KMS-11 (cell line): ENCODE data around the gene KLK15.

Experiments used
- H2AFZ ChIP-seq: fragments of 200-600 bp; sonication (generic); 2 replicates; pipeline ENCODE4 v1.6.1; 2016; ENCODE audit warnings: antibody characterized with exemption, mixed run types, low read depth
- H3K27ac ChIP-seq: fragments of 200-600 bp; sonication (generic); 2 replicates; pipeline ENCODE4 v1.6.1; 2016; ENCODE audit warnings: mild to moderate bottlenecking, mixed run types
- H3K27me3 ChIP-seq: fragments of 200-600 bp; sonication (generic); 2 replicates; pipeline ENCODE4 v1.6.1; 2017; ENCODE audit warnings: mild to moderate bottlenecking, low read depth, mixed run types, moderate library complexity; ENCODE audit not compliant: insufficient read depth
- H3K36me3 ChIP-seq: fragments of 200-600 bp; sonication (generic); 2 replicates; pipeline ENCODE4 v1.6.1; 2017; ENCODE audit warnings: mild to moderate bottlenecking, mixed run types; ENCODE audit not compliant: insufficient read depth
- H3K4me1 ChIP-seq: fragments of 200-600 bp; sonication (generic); 2 replicates; pipeline ENCODE4 v1.6.1; 2016; ENCODE audit warnings: mild to moderate bottlenecking, low read depth, mixed run types; ENCODE audit not compliant: poor library complexity, severe bottlenecking
- H3K4me2 ChIP-seq: fragments of 200-600 bp; sonication (generic); 2 replicates; pipeline ENCODE4 v1.7.0; 2016; ENCODE audit warnings: mild to moderate bottlenecking, mixed run types
- H3K4me3 ChIP-seq: fragments of 200-600 bp; sonication (generic); IDR thresholded peaks from 2 replicates; pipeline ENCODE4 v1.6.1; 2017; ENCODE audit warnings: low read depth, low read length, mixed read lengths; ENCODE audit not compliant: insufficient read depth
- H3K79me2 ChIP-seq: fragments of 200-600 bp; sonication (generic); 2 replicates; pipeline ENCODE4 v1.6.1; 2016; ENCODE audit warnings: low read depth, mixed run types; ENCODE audit not compliant: insufficient read depth
- H3K9ac ChIP-seq: fragments of 200-600 bp; sonication (generic); 2 replicates; pipeline ENCODE4 v1.6.1; 2016; ENCODE audit warnings: mild to moderate bottlenecking, mixed run types
- H4K20me1 ChIP-seq: fragments of 200-600 bp; sonication (generic); 2 replicates; pipeline ENCODE4 v1.6.1; 2016; ENCODE audit warnings: mild to moderate bottlenecking, mixed run types; ENCODE audit not compliant: insufficient read depth
- TF ChIP-seq, protein P1 (sequence below): fragments of 200-600 bp; sonication (generic); conservative IDR thresholded peaks from 2 replicates; pipeline ENCODE4 v1.6.1; 2017; ENCODE audit warnings: low read depth, mild to moderate bottlenecking, antibody characterized with exemption, low read length, moderate library complexity, mixed read lengths

KLK15 gene

DNA sequence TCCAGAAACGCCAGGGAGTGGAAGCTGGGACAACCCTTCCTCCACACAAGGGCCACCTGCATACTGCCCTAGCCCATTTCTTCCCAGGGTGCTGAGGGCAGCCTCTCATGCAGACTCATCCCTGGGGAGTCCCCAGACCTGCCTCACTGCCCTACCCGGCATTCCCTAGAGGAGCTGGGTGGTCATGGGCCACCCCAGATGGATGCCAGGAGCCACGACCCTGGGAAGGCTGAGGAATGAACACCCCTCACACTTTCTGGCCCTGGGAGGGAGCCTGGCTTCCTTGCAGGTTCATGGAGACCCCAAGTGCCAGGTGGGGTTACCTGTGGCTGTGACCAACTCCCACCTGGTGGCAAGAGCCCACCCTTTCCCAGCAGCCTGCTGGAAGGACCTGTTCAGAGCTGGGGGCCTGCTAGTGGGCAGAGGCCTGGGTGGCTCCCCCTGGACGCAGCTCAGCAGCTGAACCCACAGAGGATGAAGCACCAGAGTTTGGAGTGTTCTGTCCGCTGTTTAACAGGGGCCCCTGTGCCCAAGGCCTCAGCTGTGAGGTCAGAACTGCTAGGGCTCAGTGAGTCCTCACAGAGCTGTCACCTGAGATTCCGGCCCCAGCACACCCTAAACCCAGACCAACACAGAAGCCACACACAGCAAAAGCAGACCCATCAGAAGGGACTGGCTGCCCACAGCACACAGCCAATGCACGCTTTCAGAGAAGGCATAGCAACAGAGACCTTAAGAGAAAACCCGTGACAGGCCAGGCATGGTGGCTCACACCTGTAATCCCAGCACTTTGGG, 36.5 kb downstream of the KLK15 start:
- H3K27ac ChIP-seq: no peak overlapping the region; the same call in 1 of the 2 replicates
- H3K4me3 ChIP-seq: no peak overlapping the region
- H3K4me1 ChIP-seq: peaks cover 55% of the 10 kb centered on the region
- H3K4me2 ChIP-seq: no peak overlapping the region
- H4K20me1 ChIP-seq: peaks cover 11% of the 10 kb centered on the region; the same call in 1 of the 2 replicates
- H3K36me3 ChIP-seq: peaks cover 10% of the 10 kb centered on the region; the same call in 1 of the 2 replicates
- TF ChIP-seq, protein P1, sequence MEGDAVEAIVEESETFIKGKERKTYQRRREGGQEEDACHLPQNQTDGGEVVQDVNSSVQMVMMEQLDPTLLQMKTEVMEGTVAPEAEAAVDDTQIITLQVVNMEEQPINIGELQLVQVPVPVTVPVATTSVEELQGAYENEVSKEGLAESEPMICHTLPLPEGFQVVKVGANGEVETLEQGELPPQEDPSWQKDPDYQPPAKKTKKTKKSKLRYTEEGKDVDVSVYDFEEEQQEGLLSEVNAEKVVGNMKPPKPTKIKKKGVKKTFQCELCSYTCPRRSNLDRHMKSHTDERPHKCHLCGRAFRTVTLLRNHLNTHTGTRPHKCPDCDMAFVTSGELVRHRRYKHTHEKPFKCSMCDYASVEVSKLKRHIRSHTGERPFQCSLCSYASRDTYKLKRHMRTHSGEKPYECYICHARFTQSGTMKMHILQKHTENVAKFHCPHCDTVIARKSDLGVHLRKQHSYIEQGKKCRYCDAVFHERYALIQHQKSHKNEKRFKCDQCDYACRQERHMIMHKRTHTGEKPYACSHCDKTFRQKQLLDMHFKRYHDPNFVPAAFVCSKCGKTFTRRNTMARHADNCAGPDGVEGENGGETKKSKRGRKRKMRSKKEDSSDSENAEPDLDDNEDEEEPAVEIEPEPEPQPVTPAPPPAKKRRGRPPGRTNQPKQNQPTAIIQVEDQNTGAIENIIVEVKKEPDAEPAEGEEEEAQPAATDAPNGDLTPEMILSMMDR: no peak
- H3K27me3 ChIP-seq: no peaks in the 10 kb centered on the region
- peaks cover 20% of the 10 kb centered on the region for H3K79me2 ChIP-seq
- H3K9ac ChIP-seq: no peak overlapping the region
- no peak overlapping the region for H2AFZ ChIP-seq

DNA sequence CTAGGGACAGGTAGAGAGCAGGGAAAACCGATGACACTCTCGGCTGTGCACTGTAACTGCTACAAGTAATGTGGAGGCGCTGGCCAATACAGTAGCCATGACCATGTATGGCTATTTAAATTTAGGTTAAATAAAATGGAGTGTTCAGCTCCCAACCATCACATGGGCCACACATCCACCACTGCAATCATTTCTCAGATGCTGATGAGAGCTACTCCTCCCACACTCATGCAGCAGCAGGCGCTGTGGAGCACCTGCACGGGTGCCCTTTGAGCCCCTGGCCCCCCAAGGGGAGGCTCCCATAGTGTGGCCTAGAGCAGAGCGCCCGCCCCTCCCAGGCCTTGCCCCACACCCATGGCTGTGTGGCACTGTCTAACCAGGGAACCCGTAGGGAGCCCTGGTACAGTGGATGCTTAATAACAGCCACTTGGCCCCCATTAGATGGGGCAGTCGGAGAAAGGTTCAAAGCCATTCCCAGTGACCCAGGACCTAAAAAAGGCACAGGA, 37.2 kb downstream of the KLK15 start:
- H3K4me3 ChIP-seq: no peak overlapping the region
- H3K27ac ChIP-seq: no peak overlapping the region
- H3K36me3 ChIP-seq: peaks cover 3% of the 10 kb centered on the region; the same call in 1 of the 2 replicates
- H3K27me3 ChIP-seq: no peaks in the 10 kb centered on the region
- TF ChIP-seq, protein P1: no peak
- peaks cover 11% of the 10 kb centered on the region; the same call in 1 of the 2 replicates for H4K20me1 ChIP-seq
- H3K4me1 ChIP-seq: peaks cover 53% of the 10 kb centered on the region
- H3K4me2 ChIP-seq: no peak overlapping the region
- peaks cover 14% of the 10 kb centered on the region; the same call in 1 of the 2 replicates for H3K79me2 ChIP-seq
- no peak overlapping the region for H2AFZ ChIP-seq
- H3K9ac ChIP-seq: no peak overlapping the region

DNA sequence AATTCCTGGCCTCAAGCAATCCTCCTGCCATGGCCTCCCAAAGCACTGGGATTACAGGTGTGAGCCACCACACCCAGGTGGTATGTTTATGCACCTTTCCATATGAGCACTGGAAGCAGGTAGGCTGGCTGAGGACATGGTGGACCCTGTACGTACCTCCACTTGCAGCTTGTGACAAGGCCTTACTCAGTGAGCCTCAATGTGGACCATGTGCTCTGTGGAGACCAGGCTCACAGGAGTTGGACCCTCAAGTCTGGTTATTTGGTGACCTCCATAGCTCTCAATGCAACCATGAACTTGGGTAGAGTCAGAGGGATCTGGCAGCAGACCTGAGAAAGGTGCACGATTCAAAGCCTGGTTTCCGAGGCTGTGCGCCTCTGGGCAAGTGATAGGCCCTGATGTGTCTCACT, 37.7 kb downstream of the KLK15 start:
- 0 out of 2 replicates have a peak, but pooled peaks cover 2% of the 10 kb centered on the region for H3K36me3 ChIP-seq
- no peak overlapping the region for H3K9ac ChIP-seq
- H3K4me1 ChIP-seq: peaks cover 53% of the 10 kb centered on the region
- no peak overlapping the region for H3K4me3 ChIP-seq
- H4K20me1 ChIP-seq: peaks cover 11% of the 10 kb centered on the region; the same call in 1 of the 2 replicates
- TF ChIP-seq, protein P1: no peak
- H3K4me2 ChIP-seq: no peak overlapping the region
- H2AFZ ChIP-seq: no peak overlapping the region
- no peaks in the 10 kb centered on the region for H3K27me3 ChIP-seq
- no peak overlapping the region; the same call in 1 of the 2 replicates for H3K27ac ChIP-seq
- 0 out of 2 replicates have a peak, but pooled peaks cover 8% of the 10 kb centered on the region for H3K79me2 ChIP-seq

DNA sequence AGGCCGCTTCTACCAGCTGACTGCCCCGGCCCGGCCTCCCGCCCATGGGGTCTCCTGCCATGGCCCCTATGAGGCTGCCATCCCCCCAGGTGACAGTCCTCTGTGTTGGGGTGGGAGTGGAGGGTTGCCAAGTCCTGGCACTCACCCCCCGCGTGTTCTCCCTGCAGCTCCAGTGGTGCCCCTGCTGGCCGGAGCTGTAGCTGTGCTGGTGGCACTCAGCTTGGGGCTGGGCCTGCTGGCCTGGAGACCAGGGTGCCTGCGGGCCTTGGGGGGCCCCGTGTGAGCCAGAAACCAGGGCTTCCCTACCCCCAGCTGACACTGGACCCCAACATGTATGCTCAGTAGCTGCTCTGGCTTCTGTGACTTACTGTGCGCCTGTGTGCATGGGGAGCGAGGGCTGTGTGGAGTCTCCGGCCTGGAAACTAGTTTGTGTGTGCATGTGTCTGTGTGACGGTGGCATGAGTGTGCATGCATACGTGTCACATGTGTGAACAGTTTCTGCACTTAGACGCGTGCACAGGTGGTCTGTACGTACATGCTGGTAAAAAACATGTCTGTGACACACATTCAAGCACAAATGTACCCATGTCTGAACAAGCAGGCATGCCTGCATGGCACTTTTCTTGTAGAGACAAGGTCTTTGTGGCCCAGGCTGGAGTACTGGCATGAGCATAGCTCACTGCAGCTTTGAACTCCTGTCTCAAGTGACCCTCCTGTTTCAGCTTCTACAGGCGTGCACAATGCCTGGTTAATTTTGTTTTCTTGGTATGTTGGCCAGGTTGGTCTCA, 38.3 kb downstream of the KLK15 start:
- Histone ChIP-seq H3K27me3 (no peaks in the 10 kb centered on the region), H3K9ac (no peak overlapping the region), H2AFZ (no peak overlapping the region), H3K36me3 (0 out of 2 replicates have a peak, but pooled peaks cover 2% of the 10 kb centered on the region), H3K79me2 (0 out of 2 replicates have a peak, but pooled peaks cover 5% of the 10 kb centered on the region), H3K4me3 (no peak overlapping the region), H4K20me1 (peaks cover 11% of the 10 kb centered on the region; the same call in 1 of the 2 replicates), H3K4me1 (peaks cover 51% of the 10 kb centered on the region), H3K27ac (no peak overlapping the region; the same call in 1 of the 2 replicates), H3K4me2 (no peak overlapping the region)
- TF ChIP-seq, protein P1: peak; percentile 36; the same call in 1 of the 2 replicates
